DMS114 treated with DMSO at 0.1 percent for 48 hours (cell line): ENCODE data around the gene GMFB.
A peak's percentile ranks its signal among the peaks of the same experiment; 100 is the strongest.
"Not testable (repeated sequence)": the region's sequence is repeated elsewhere in the genome, so short reads cannot be mapped to it uniquely, and the experiment has no call there.

Source experiments
- DNase-seq: peaks from one replicate; lab custom pipeline; 2025; ENCODE audit not compliant: unreplicated experiment; lab: John Stamatoyannopoulos, UW

Gene GMFB

DNA sequence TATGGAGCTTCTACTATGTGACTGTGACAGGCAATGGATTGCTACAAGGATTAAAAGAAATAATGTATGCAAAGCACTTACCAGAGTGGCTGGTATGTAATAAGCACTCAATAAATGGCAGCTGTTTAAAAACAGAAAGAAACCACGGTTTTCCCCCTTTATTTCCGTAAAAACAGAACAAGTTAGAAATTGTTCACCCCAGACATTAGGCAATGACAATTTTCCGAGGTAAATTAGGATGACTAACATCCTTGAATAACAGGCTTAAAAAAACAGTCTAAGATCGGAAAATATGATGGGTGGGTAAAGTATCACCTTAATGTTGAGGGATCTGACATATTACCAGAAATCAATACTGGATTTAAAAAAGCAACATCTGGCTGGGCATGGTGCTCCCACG is 26.7 kb downstream of the GMFB start:
- DNase-seq = no peak

GRCh38 chr14:54459106-54459505 is 29.7 kb downstream of the GMFB start:
- no peak for DNase-seq

- not testable (repeated sequence) for DNase-seq
These were observed 30.2 kb downstream of the GMFB start for GRCh38 chr14:54458536-54458935.

- DNase-seq = no peak
These were observed 31.2 kb downstream of the GMFB start for GRCh38 chr14:54457609-54457996.

DNA sequence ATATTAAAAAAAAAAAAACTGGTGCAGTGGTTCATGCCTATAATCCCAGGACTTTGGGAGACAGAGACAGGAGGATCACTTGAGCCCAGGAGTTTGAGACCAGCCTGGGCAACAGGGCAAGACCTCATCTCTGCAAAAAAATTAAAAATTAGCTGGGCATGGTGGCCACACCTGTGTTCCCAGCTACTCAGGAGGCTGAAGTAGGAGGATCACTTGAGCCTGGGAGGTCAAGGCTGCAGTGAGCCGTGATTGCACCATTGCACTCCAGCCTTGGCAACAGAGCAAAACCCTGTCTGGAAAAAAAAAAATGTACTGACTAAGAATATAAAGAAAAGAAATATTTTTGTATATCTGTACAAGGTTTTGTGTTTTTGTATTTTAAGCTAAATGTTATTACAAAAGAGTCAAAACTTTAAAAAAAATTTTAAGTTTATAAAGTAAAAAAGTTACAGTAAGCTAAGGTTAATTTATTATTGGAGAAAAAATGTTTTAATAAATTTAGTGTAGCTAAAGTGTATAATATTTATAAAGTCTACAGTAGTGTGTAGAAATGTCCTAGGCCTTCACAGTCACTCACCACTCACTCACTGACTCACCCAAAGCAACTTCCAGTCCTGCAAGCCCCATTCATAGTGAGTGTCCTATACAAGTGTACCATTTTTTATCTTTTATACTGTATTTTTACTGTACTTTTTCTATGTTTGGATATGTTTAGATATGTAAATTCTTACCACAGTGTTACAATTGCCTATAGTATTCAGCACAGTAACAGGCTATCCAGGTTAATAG is 31.8 kb downstream of the GMFB start:
- DNase-seq = not testable (repeated sequence)

DNA sequence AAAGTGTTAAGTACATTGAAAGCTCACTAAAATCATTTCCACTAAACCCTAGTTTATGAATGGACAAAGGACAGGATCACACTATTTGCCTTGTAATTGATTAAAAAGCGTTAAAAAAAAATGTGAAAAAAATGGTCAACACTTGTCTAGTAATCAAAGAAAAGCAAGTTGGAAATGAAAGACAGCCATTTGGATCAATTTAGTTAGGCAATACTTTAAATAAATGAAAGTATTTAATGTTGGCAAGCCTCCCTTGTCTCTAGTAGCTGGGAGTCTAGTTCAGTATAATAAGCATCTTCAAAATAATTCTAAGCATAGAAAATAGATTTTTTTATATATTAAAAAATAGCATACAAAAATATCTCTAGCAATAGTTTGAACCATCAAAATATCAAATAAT is 33.4 kb downstream of the GMFB start:
- DNase-seq = no peak

DNA sequence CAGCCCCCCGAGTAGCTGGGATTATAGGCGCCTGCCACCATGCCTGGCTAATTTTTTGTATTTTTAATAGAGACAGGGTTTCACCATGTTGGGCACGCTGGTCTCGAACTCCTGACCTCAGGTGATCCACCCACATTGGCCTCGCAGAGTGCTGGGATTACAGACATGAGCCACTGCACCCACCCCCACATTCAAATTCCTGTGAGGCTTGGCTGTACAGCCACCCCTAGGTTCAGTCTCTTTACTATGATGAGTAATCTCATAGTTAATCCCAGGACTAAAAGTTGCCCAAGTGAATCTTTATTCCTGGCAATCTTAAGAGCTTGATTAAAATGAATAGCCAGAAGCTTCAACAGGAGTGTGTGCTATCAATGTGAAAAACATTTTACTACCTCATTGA is 34.8 kb downstream of the GMFB start:
- DNase-seq = not testable (repeated sequence)

- no peak for DNase-seq
These were observed 35.5 kb downstream of the GMFB start for GRCh38 chr14:54453252-54453651.

- DNase-seq = no peak
These were observed 36.8 kb downstream of the GMFB start for GRCh38 chr14:54451961-54452360.

GRCh38 chr14:54451121-54451601 is 37.6 kb downstream of the GMFB start:
- DNase-seq = no peak

- no peak for DNase-seq
These were observed 38.2 kb downstream of the GMFB start for GRCh38 chr14:54450535-54450934.

GRCh38 chr14:54447231-54447692 is 41.5 kb downstream of the GMFB start:
- DNase-seq = no peak

DNA sequence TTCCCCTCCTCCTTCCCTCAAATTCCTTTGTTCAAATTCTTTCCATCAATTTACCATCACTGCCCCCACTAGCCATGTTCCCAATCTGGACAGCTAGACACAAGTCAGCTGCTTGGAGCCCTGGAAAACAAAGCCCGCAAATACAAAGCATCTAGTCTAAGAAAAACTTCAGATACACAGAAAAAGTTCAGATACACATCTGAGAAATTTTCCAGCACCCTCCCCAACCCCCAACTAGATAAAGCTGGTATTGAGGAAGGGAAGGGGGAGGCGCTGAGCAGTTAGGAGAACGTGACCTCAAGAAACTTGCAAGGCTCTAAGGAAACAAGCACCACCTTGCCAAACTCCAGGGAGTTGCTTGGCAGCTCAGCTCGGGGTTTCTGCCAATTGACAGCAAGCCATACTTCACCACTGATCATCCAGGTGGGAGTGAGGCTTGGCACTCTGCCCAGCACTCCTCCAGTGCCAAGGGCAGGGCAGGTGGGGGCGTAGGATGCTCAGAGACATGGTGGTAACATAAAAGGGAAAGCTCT is 42.6 kb downstream of the GMFB start:
- DNase-seq = no peak

DNA sequence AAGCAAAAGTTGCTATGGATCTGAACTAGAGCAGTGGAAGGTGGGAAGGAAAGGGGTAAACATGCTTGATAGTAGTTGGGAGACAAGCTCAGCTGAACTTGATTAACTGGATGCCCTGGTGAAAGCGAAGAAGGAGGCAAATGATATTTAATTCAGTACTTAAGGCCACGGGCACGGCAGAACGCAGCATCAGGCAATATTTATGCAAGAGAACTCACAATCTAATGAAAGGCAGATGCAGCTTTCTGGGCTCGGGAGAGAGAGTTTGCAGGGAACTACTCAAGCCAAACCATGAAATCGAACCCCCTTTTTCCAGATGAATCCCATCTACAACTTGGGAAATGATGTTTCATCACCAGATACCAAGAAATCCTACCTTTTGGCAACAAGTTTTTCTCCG is 44.1 kb downstream of the GMFB start:
- DNase-seq = no peak

DNA sequence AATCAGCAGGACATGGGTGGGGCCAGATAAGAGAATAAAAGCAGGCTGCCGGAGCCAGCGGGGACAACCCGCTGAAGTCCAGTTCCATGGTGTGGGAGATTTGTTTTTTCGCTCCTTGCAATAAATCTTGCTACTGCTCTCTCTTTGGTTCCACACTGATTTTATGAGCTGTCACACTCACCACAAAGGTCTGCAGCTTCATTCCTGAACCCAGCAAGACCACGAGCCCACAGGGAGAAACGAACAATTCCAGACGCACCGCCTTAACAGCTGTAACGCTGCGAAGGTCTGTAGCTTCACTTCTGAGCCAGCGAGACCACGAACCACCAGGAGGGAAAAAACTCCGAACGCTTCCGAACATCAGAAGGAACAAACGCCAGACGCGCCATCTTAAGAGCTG is 44.8 kb downstream of the GMFB start:
- no peak for DNase-seq

GRCh38 chr14:54442961-54443360 is 45.8 kb downstream of the GMFB start:
- not testable (repeated sequence) for DNase-seq

- DNase-seq = peak; percentile 79
These were observed 47.6 kb downstream of the GMFB start, which contains the start of gene CNIH1 for GRCh38 chr14:54440873-54441868. TSS of gene CNIH1 (minus strand) at chr14:54441374. CDS start at chr14:54441327, 47 bp downstream.

DNA sequence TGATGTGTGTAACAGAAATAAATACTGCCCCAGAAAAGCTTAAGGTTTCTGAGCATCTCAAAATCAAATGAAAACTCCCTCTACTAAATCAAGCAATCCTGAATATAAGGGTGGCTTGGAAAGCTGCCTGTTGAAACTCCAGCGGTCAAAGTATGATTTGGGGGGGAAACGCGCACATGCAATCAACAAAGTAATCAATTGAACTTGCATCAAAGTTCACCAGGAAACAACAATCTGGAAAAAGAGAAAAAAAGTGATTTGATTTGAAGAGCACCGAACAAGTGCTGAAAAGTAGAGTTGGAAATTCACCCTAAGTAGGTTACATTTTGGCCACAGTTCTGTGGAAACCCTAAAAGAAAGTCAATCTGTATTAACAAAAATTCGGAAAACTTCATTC is 48.3 kb downstream of the GMFB start:
- DNase-seq = no peak

GRCh38 chr14:54440037-54440436 is 48.7 kb downstream of the GMFB start:
- DNase-seq = no peak

DNA sequence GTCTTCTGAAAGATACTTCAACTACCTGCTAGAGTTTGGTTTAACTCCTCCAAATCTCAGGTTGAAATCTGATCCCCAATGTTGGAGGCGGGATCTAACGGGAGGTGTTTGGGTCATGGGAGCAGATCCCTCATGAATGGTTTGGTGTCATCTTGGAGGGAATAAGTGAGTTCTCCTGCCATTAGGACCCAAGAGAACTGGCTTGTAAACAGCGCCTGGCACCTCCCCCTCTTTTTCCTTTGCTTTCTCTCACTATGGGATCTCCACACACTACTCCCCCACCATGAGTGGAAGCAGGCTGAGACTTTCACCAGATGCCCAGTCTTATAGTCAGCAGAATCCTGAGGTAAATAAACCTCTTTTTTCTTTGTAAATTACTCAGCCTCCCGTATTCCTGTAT is 50.1 kb downstream of the GMFB start:
- DNase-seq = no peak

- DNase-seq = not testable (repeated sequence)
These were observed 50.8 kb downstream of the GMFB start for GRCh38 chr14:54437954-54438353.
